ENCODE results near the gene CXCL12. TPM values are rescaled to one million over a fixed set of nuclear protein-coding genes. Genes with fewer than 3 reads are reported as not detected.

The CXCL12 gene
- total and polyA plus RNA-seq, 4 donors, result 23.8 to 66.3 (median 41.8) TPM

DNA sequence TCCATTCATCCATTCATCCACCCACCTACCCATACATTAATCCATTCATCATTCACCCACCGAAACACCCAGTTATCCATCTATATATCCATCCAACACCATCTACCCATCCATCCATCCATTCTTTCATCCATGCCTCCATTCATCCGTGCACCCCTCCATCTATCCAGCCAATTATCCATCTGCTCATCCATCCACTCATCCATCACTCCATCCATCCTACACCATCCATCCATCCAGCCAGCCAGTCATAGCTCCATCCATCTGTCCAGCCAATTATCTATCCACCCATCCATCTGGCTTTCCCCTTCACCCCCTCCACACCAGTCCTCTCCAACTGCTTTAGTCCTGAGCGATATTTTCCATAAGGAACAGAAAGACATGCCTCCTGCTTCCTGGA, 7.5 kb upstream of the CXCL12 start:
- no peaks in the 10 kb centered on the region for H3K36me3 ChIP-seq (ENCODE audit: control insufficient read depth in 4 of 4, insufficient read depth in 3 of 4, low read depth in 1 of 4, low read length in 3 of 4)
- H3K4me1 ChIP-seq (ENCODE audit: control insufficient read depth in 4 of 4, insufficient read depth in 4 of 4, low read length in 3 of 4), result peaks cover 0 to 25% (median 18%) of the 10 kb centered on the region in 4 donors
- no peak overlapping the region for H3K27ac ChIP-seq (ENCODE audit: low read depth in 1 of 2, low read length in 2 of 2)
- TF ChIP-seq FOXA1 (IDR thresholded peaks at IDR 0.05), result no peak
- TF ChIP-seq RAD21 (IDR thresholded peaks at IDR 0.05), result no peak
- no peak for TF ChIP-seq HNF4A (conservative IDR thresholded peaks at IDR 0.05)
- TF ChIP-seq RXRA (IDR thresholded peaks at IDR 0.05), result no peak
- TF ChIP-seq FOXA2 (IDR thresholded peaks at IDR 0.05), result no peak
- no peak for TF ChIP-seq JUND (IDR thresholded peaks at IDR 0.05)
- no peak overlapping the region for H3K9ac ChIP-seq (ENCODE audit: low read depth in 1 of 2, low read length in 2 of 2)
- no peaks in the 10 kb centered on the region for H3K27me3 ChIP-seq (ENCODE audit: control insufficient read depth in 4 of 4, insufficient read depth in 4 of 4, low read length in 3 of 4)
- 90% methylated on average over 3 of the region's 3 CpGs for WGBS
- no peaks in the 10 kb centered on the region for H3K9me3 ChIP-seq (ENCODE audit: control insufficient read depth in 4 of 4, low read length in 3 of 4)
- no peak for DNase-seq (ENCODE audit: low spot score)
- H3K4me3 ChIP-seq (ENCODE audit: low read depth in 1 of 3, low read length in 3 of 3), result no peak overlapping the region

DNA sequence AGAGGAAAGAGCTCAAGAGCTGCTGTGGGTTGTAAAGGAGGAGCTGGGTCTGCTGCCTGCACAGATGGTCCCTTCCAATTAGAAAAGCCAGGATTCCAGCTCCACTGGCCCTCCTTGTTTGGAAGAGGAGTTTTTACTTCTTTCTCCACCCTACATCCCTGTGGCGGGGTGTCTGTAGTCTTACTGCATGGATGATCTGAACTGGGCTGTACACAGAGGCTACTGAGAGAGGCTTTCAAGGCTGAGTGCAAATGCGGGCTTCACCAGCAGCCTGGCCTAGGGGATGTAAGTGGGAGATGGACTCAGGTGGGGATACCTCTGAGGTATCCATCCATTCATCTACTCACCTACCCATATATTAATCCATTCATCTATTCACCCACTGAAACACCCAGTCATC, 7.1 kb upstream of the CXCL12 start:
- Histone ChIP-seq H3K9me3 (ENCODE audit: control insufficient read depth in 4 of 4, low read length in 3 of 4) (no peaks in the 10 kb centered on the region), H3K4me1 (ENCODE audit: control insufficient read depth in 4 of 4, insufficient read depth in 4 of 4, low read length in 3 of 4) (peaks cover 0 to 25% (median 18%) of the 10 kb centered on the region in 4 donors), H3K36me3 (ENCODE audit: control insufficient read depth in 4 of 4, insufficient read depth in 3 of 4, low read depth in 1 of 4, low read length in 3 of 4) (no peaks in the 10 kb centered on the region), H3K4me3 (ENCODE audit: low read depth in 1 of 3, low read length in 3 of 3) (no peak overlapping the region), H3K9ac (ENCODE audit: low read depth in 1 of 2, low read length in 2 of 2) (no peak overlapping the region), H3K27me3 (ENCODE audit: control insufficient read depth in 4 of 4, insufficient read depth in 4 of 4, low read length in 3 of 4) (no peaks in the 10 kb centered on the region), H3K27ac (ENCODE audit: low read depth in 1 of 2, low read length in 2 of 2) (no peak overlapping the region)
- DNase-seq (ENCODE audit: low spot score), result no peak
- WGBS, result 99% methylated on average over 2 of the region's 2 CpGs
- TF ChIP-seq MAX (IDR thresholded peaks at IDR 0.05) (no peak), CTCF (IDR thresholded peaks at IDR 0.05; ENCODE audit: low read depth, low read length, missing input control) (no peak), SP1 (IDR thresholded peaks at IDR 0.05) (no peak), HNF4G (IDR thresholded peaks at IDR 0.05) (no peak), GABPA (IDR thresholded peaks at IDR 0.05 in 1 of 2, conservative IDR thresholded peaks at IDR 0.05 in 1 of 2) (no peak), YY1 (IDR thresholded peaks at IDR 0.05) (no peak), TAF1 (conservative IDR thresholded peaks at IDR 0.05) (no peak), RXRA (IDR thresholded peaks at IDR 0.05) (no peak), EGR1 (IDR thresholded peaks at IDR 0.05; ENCODE audit: low read depth in 2 of 2) (no peak), FOXA2 (IDR thresholded peaks at IDR 0.05) (no peak), JUND (IDR thresholded peaks at IDR 0.05) (no peak), HNF4A (conservative IDR thresholded peaks at IDR 0.05) (no peak), RAD21 (IDR thresholded peaks at IDR 0.05) (no peak), NR2F2 (IDR thresholded peaks at IDR 0.05) (no peak)
- TF ChIP-seq, protein P1, sequence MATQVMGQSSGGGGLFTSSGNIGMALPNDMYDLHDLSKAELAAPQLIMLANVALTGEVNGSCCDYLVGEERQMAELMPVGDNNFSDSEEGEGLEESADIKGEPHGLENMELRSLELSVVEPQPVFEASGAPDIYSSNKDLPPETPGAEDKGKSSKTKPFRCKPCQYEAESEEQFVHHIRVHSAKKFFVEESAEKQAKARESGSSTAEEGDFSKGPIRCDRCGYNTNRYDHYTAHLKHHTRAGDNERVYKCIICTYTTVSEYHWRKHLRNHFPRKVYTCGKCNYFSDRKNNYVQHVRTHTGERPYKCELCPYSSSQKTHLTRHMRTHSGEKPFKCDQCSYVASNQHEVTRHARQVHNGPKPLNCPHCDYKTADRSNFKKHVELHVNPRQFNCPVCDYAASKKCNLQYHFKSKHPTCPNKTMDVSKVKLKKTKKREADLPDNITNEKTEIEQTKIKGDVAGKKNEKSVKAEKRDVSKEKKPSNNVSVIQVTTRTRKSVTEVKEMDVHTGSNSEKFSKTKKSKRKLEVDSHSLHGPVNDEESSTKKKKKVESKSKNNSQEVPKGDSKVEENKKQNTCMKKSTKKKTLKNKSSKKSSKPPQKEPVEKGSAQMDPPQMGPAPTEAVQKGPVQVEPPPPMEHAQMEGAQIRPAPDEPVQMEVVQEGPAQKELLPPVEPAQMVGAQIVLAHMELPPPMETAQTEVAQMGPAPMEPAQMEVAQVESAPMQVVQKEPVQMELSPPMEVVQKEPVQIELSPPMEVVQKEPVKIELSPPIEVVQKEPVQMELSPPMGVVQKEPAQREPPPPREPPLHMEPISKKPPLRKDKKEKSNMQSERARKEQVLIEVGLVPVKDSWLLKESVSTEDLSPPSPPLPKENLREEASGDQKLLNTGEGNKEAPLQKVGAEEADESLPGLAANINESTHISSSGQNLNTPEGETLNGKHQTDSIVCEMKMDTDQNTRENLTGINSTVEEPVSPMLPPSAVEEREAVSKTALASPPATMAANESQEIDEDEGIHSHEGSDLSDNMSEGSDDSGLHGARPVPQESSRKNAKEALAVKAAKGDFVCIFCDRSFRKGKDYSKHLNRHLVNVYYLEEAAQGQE (IDR thresholded peaks at IDR 0.05), result no peak
- TF ChIP-seq, protein P2, sequence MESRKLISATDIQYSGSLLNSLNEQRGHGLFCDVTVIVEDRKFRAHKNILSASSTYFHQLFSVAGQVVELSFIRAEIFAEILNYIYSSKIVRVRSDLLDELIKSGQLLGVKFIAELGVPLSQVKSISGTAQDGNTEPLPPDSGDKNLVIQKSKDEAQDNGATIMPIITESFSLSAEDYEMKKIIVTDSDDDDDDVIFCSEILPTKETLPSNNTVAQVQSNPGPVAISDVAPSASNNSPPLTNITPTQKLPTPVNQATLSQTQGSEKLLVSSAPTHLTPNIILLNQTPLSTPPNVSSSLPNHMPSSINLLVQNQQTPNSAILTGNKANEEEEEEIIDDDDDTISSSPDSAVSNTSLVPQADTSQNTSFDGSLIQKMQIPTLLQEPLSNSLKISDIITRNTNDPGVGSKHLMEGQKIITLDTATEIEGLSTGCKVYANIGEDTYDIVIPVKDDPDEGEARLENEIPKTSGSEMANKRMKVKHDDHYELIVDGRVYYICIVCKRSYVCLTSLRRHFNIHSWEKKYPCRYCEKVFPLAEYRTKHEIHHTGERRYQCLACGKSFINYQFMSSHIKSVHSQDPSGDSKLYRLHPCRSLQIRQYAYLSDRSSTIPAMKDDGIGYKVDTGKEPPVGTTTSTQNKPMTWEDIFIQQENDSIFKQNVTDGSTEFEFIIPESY (IDR thresholded peaks at IDR 0.05), result no peak
